Choroid plexus epithelial cell (primary cell): ENCODE measurements around the gene NKAPL.
A peak's percentile ranks its signal among the peaks of the same experiment; 100 is the strongest.

Experiments
- DNase-seq: peaks from one replicate; pipeline ENCODE4 v3.0.0-alpha.2; 2010; ENCODE audit warnings: low read depth
- H3K4me3 ChIP-seq: 2 replicates; pipeline ENCODE4 v1.5.1; 2011; ENCODE audit warnings: low read depth, mild to moderate bottlenecking, control low read depth, low read length, moderate library complexity
- CTCF ChIP-seq: conservative IDR thresholded peaks from 2 replicates; pipeline ENCODE4 v1.5.1; 2011; ENCODE audit warnings: low read depth, mild to moderate bottlenecking, control low read depth, inconsistent platforms, low read length, moderate library complexity

Gene NKAPL

DNA sequence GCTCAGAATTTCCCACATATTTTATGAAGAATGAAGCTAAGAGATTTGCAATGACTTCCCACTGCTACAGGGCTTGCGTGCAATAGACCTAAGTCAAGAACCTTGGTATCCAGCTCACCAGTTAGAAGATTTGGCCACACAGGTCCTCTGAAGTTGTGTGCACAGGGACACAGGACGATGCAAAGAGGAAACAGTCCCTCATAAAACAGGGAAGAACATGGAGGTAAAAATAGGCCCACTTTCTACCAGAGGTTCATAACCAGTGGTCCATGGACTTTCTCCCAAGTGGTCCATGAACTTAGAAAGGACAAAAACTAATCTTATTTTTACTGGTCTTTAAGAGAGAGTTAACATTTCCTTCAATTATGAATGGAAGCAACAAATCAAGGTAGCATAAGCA, 8.3 kb upstream of the NKAPL start:
- no peak for TF ChIP-seq CTCF
- H3K4me3 ChIP-seq, result peak overlapping the region; percentile 87
- no peak for DNase-seq

DNA sequence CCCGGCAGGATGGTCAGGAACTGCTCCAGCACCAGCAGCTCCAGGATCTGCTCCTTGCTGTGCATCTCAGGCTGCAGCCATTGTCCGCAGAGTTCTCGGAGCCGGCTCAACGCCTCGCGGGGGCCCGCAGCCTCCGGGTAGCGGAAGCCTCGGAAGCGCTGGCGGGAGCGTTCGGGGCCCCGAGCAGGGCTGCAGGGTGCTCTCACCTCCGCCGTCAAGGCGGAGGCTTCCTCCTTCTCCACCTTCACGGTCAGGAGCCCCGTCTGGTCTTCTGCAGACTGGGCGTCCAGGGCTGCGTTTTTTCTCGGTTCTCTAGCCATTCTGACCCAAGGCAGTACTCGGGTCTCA, 7.5 kb upstream of the NKAPL start:
- TF ChIP-seq CTCF, result no peak
- H3K4me3 ChIP-seq, result peak overlapping the region; percentile 87

DNA sequence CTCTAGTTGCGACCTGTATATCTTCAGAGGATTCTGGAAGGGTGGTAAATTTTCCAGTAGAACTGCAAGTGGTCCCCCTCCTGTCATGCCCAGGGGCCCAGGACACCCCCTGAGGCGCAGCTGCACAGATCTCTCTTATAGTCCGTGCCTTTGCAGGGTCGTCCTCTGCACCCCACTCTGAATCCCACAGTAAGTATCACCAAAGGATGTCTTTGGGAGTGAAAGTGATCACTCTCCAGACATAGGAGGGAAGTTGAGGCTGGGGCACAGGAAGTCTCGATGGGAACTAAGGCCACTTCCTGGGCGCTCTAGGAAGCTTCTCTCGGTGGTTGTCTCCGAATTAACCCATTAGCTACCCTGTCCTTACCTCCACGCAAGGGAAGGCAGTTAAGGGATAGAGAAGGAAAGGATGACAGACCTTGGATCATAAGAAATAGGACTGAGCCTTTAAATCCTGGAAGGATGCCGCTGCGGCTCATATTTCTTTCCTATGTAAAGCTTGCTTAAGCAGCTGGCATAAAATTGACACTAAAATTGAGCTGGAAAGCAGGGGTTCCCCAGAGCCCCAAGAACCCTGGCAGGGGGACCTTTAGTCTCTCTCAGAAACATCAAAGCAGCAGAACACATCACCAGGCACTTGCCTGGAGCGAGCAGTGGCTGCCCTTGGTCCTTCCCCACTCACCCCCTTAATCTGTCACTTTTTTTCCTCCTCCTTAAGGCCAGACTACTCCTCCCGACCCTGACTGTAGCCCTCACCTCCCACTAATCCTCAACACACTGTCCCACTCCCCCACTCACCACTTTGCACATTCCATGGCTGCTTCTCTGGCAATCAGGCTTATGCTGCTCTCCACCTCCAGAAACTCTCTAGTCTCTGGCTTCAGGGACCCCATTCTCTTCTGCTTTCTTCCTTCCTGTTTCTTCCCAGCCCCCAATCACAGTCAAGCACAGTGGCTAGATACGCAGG, 6.8 kb upstream of the NKAPL start, which contains the start of gene ZKSCAN4:
Gene ZKSCAN4 (minus strand): TSS at position 261 of the 967 bp plus-strand sequence. CDS start 289 bp downstream, outside the sequence.
- peak; percentile 96 for DNase-seq
- H3K4me3 ChIP-seq, result peak within 1 kb of the TSS; percentile 87
- TF ChIP-seq CTCF, result no peak

More for the DNA sequence above, 7.5 kb upstream of the NKAPL start:
- peak; percentile 13 for DNase-seq

GRCh38 chr6:28254121-28254519, 5.0 kb upstream of the NKAPL start:
- TF ChIP-seq CTCF, result no peak
- no peak overlapping the region for H3K4me3 ChIP-seq
- no peak for DNase-seq

GRCh38 chr6:28257042-28257441, 2.1 kb upstream of the NKAPL start:
- no peak for TF ChIP-seq CTCF
- H3K4me3 ChIP-seq, result no peak overlapping the region
- DNase-seq, result no peak

- no peak for TF ChIP-seq CTCF
- DNase-seq, result peak; percentile 5
- no peak overlapping the region for H3K4me3 ChIP-seq
Measured at GRCh38 chr6:28263922-28264321, 4.8 kb downstream of the NKAPL start.
